HG03060 (cell line): Measurements from ENCODE around the gene JPT2.
A peak's percentile ranks its signal among the peaks of the same experiment; 100 is the strongest.
"Not testable (repeated sequence)": the region's sequence is repeated elsewhere in the genome, so short reads cannot be mapped to it uniquely, and the experiment has no call there.

Experiments
- ATAC-seq: cut with Tn5 transposase; IDR thresholded peaks from one replicate; pipeline ENCODE4 v1.9.1; 2021; ENCODE audit warnings: low read depth, moderate number of reproducible peaks; ENCODE audit not compliant: unreplicated experiment

The JPT2 gene

DNA sequence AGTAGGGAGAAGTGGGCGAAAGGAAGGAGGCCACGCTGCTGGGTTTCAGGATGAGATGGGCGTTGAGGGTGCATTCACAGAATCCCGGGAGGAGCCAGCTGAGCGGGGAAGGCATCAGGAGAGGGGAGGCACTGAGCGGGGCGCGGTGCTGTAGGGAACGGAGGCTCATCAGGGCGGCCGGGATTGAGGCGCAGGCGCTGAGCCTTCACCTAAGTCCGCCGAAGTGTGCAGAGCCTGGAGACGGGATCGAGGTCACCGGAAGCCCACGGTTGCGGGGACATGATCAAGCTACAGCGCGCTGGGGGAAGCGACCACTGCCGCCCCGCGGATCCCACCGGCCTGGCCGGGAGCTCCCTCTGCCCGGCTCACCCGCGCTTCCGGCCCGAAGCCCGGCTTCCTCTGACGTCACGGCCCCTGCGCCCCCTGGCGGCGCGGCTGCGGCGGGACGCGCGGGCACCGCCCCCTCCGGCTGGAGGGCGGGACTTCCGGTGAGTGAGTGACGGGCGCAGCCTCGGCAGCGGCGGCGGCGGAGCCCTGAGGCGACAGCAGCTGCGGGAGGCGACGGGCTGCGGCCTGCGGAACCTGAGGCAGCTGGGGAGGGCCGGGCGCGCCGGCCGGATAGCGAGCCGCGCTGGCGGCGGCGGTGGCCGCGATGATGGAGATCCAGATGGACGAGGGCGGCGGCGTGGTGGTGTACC is 27.8 kb downstream of the JPT2 start, which contains the start of gene MAPK8IP3:
Gene MAPK8IP3, plus strand, starts transcription at position 508 of the 698 bp plus-strand sequence. Its CDS starts 145 bp downstream, at position 653.
- peak; percentile 62 for ATAC-seq

DNA sequence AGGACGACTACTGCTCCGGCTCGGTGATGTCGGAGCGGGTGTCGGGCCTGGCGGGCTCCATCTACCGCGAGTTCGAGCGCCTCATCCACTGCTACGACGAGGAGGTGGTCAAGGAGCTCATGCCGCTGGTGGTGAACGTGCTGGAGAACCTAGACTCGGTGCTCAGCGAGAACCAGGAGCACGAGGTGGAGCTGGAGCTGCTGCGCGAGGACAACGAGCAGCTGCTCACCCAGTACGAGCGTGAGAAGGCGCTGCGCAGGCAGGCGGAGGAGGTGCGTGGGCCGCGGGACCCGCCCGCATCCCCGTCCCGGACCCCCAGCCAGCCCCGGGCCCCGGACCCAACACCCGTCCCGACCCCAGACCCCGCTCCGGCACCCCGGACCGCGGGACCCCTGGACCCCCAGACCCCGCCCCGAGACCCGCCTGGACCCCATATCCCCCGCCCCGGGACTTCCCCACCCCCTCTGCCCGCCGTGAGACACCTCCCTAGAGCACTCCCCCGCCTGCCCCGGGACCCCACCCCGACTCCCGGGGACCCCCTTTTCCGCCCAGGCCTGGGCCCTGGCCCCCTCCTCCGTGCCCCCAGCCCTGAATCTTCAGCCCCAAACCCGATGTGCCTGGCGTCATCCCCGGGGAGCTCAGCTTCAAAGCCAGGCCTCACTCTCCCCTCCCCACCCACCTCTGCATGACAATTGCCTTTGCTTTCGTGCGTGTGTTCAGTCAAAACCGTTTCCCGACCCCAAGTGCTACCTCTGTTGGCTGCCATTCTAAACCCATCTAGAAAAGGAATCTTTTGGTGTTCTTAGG is 28.5 kb downstream of the JPT2 start:
- ATAC-seq: peak; percentile 29

DNA sequence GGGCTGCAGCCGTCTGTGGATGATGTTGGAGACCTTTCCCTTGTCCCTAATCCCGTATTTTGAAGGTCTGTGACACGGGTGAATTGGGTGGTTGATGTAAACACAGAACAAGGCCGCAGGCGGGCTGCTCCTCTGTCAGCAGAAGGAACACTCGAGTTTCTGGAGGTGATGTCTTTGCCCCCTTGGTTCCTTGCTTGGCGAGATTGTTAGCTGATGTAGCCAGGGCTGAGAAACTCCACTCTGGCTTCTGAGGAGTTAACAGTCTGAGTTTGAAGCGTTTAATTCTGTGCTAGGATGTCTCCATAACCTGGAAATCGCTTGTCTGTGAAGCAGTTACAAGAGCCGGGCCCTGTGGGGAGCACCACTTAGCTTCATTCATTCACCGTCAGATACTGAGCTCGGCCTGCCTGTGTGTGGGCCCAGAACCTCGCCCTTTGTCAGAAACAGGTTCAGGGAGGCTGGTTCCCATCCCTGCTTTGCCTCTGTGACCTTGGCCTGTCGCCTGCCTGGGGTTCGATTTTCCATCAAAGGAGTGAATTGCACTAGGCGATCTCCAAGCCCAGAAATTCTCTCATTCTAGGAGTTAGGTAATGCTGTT is 29.2 kb downstream of the JPT2 start:
- ATAC-seq: no peak

DNA sequence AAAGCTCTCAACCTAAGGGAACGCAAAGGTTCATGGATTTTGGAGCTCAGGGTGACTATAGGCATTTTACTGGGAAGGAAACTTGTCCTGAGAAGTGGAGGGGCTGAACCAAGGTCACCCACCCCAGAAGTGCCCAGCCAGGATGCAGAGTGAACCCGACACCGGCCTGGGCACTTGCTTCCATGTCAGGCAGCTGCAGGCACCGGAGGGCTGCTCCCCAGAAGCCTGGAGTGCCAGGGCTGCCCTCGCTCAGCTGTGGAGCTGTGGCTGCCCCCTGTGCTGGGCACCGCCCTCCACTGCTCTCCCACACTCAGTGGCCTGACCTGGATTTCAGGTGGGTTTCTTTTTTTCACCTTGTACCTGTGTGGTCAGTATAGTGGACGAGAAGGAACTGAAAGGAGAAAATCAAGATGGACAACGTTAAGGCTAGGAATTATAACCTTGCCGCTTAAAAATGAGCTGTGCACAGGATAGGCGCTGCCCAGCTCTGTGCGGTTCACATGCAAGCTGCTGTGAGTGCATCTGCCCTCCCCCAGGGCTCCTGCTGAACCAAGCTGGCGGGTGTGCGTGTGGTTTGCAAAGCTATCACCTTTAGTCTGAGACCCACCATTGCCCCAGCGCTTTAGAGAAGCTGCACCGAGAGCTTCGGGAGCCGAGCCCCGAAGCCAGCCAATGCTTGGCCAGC is 30.1 kb downstream of the JPT2 start:
- no peak for ATAC-seq

- ATAC-seq: no peak
Observed at GRCh38 chr16:1708768-1709180, 30.7 kb downstream of the JPT2 start.

DNA sequence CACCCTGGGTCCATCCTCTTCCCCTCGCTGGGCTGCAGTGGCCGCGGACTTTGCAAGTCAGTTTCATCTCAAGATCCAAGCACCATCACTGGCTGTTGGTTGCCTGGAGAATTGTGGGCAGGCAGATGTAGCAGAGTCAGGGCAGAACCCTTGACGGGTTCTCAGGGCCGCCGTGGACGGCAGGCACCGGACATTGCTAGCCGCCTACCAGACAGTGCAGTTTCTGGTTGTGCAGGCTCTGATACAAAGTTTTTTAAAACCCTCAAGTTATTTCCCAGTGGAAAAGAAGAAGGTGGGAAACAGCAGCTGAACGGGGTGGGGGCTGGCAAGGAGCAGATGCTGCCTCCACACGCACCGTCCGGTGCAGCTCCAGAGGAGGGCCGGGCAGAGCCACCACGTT is 31.3 kb downstream of the JPT2 start:
- ATAC-seq: no peak

DNA sequence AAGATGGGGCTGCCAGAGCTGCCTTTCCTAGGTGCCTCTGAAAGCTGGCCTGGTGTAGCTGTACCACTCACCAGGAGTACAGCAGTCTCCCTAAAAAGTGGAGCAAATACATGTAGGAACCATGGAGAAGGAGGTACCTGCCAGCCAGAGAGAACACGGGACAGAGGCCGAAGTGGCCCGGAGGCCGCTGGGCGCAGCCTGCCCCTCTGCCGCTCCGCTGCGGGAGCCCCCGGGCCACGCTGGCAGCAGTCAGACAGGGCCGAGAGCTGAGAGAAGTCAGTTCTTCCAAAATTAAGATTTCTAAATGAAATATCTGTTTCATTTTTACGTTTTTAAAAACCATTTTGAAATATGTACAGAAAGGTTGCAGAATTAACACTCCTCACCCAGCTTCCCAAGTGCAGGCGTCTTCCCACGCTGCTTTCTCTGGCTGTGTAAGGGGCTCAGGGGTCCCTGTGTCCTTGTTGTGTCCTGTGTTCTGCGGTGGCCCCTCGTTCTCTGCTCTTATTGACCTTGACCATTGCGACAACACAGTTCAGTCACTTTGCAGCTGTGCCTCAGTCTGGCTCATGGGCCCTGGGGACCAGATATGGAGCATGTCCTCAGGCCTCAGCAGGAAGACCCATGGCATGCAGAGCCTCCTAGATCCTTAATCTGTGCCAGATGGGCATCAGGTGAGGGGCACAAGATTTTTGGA is 32.9 kb downstream of the JPT2 start:
- no peak for ATAC-seq

DNA sequence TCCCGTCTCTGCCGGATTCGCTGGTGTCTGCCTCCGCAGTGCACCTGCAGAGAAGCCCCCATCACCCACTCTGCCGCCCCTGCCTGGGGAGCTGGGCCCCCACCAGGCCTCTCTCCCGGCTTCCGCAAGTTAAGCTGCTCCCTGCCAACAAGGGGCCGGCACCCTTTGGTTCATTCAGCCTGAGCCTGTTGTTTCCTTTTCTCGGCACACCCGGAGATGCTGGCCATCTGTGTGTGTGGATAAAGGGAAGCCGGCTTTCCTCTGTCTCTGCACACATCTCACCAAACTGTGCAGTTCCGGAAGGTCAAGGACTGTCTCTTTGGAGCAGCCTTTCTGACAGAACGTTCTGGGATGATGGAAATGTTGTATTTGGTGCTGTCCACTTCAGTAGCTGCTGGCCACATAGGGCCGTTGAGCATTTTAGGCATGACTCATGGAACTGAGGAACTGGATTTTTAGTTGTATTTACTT is 34.7 kb downstream of the JPT2 start:
- no peak for ATAC-seq

DNA sequence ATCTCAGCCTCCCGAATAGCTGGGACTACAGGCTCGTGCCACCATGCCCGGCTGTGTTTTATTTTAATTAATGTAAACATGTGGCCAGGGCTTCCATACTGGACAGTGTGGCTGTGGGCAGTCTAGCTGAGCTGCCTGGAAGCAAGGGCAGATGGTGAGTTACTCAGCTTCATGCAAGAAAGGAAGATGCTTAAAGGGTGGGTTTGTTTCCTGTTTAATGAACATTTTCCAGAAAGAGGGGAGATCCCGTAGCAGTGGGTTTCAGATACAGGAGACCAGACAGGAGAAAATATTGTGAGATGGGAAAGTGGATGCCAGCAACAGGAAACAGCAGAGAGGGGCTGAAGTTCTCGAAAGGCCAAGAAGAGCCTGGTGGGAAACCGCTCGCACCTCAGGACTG is 35.3 kb downstream of the JPT2 start:
- no peak for ATAC-seq

- ATAC-seq: no peak
Observed at GRCh38 chr16:1713933-1714332, 35.9 kb downstream of the JPT2 start.

DNA sequence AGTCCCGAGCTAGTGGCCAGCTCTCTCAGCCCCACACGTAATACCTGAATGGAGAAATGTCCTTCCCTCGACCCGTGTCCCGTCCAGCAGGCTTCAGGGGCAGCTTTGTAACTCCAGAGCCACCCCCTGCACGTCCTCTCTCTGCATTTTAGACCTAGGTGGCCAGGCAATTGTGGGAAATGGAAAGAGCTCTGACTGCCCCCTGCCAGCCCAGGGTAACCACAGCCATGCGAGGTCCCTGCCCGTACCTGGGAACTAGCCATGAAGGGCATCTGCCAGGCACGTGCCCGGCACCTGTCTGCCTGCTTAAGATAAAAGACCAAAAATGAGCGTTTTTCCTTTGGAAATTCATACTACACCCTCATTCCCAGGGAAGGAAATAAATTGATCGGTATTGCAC is 37.1 kb downstream of the JPT2 start:
- ATAC-seq: no peak

- ATAC-seq: not testable (repeated sequence)
Observed at GRCh38 chr16:1718236-1718635, 40.2 kb downstream of the JPT2 start.

DNA sequence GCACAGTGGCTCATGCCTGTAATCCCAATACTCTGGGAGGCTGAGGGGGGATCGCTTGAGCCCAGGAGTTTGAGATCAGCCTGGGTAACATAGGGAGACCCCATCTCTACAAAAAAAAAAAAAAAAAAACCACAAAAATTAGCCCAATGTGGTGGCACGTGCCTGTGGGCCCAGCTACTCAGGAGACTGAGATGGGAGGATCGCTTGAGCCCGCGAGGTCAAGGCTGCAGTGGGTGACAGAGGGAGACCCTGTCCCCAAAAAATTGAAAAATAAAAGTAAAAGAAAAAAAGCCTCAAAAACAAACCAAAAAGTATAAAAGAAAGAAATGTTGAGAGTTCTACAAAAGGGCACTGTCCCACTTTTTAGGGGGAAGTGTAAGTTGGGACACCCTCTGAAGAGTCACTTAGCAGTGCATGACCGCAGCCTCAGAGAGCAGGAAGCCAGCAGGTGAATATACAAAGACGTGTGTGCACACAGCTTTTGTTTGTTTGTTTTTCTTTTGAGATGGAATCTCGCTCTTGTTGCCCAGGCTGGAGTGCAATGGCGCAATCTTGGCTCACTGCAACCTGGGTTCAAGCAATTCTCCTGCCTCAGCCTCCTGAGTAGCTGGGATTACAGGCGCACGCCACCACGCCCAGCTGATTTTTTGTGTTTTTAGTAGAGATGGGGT is 41.6 kb downstream of the JPT2 start:
- not testable (repeated sequence) for ATAC-seq

GRCh38 chr16:1721372-1721771 is 43.3 kb downstream of the JPT2 start:
- ATAC-seq: no peak

GRCh38 chr16:1723450-1724147 is 45.5 kb downstream of the JPT2 start:
- ATAC-seq: no peak

DNA sequence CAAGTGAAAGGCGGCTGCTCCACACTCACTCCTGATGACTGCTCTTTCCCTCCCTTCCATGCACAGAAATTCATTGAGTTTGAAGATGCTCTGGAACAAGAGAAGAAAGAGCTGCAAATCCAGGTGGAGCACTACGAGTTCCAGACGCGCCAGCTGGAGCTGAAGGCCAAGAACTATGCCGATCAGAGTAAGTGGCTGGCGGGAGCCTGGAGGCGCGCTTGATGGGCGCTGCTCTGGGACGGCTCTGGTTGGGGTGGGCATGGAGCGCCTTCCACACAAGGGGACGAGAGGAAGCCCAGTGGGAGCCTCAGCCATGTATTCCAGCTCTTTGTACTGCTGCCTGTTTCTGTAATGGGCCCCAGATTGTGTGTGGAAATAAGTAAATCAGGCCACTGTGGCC is 46.4 kb downstream of the JPT2 start:
- no peak for ATAC-seq

GRCh38 chr16:1726661-1727502 is 48.8 kb downstream of the JPT2 start:
- no peak for ATAC-seq
